LNCAP (cell line): Measurements from ENCODE around the gene EFNB2.

ENCODE experiments used
- CTCF ChIP-seq: fragments of 450-650 bp; IDR thresholded peaks from 2 replicates; pipeline ENCODE4 v1.5.1; 2017; ENCODE audit warnings: mild to moderate bottlenecking

EFNB2 gene

GRCh38 chr13:106443607-106444322, 91.7 kb downstream of the EFNB2 start:
- TF ChIP-seq CTCF = no peak

GRCh38 chr13:106440866-106441265, 94.6 kb downstream of the EFNB2 start:
- no peak for TF ChIP-seq CTCF
